MCF 10A (cell line): ENCODE measurements around the gene SLC44A4. TPM values are rescaled to one million over a fixed set of nuclear protein-coding genes. Genes with fewer than 3 reads are reported as not detected.
A peak's percentile ranks its signal among the peaks of the same experiment; 100 is the strongest.

Experiments used
- BruUV-seq: library from RNA; stranded (reverse); fragments of 400-500 nt; replicated peaks from 2 replicates; lab custom pipeline; 2021; lab: Mats Ljungman, UMichigan
- CTCF ChIA-PET: fragments of 300-600 bp; sonication (Branson Sonifier 250); formaldehyde crosslinking; extraction: SDS; loops from one replicate; lab custom pipeline; 2021; ENCODE audit warnings: antibody characterized with exemption, inconsistent platforms; lab: Yijun Ruan, JAX
- POLR2A ChIA-PET: fragments of 300-600, 350-650 bp; sonication (Branson Sonifier 250); formaldehyde crosslinking; extraction: SDS; loops from one replicate; lab custom pipeline; 2020; ENCODE audit warnings: antibody characterized with exemption, inconsistent platforms; lab: Yijun Ruan, JAX
- DNase-seq: peaks from one replicate; pipeline ENCODE4 v3.0.0-alpha.2; 2018; ENCODE audit not compliant: unreplicated experiment
- H3K27ac Mint-ChIP-seq: one replicate; pipeline ENCODE4 v1.8.0; 2022; ENCODE audit warnings: mild to moderate bottlenecking, low read depth, mixed read lengths; ENCODE audit not compliant: unreplicated experiment
- H3K27me3 Mint-ChIP-seq: one replicate; pipeline ENCODE4 v1.8.0; 2022; ENCODE audit warnings: mixed read lengths; ENCODE audit not compliant: insufficient read depth, unreplicated experiment
- H3K36me3 Mint-ChIP-seq: one replicate; pipeline ENCODE4 v1.8.0; 2022; ENCODE audit warnings: mild to moderate bottlenecking, moderate library complexity, mixed read lengths; ENCODE audit not compliant: insufficient read depth, unreplicated experiment
- H3K4me1 Mint-ChIP-seq: one replicate; pipeline ENCODE4 v1.8.0; 2022; ENCODE audit warnings: mixed read lengths; ENCODE audit not compliant: insufficient read depth, unreplicated experiment
- H3K4me3 Mint-ChIP-seq: one replicate; pipeline ENCODE4 v1.8.0; 2022; ENCODE audit warnings: mild to moderate bottlenecking, moderate library complexity, mixed read lengths; ENCODE audit not compliant: unreplicated experiment
- H3K9me3 Mint-ChIP-seq: one replicate; pipeline ENCODE4 v1.8.0; 2022; ENCODE audit warnings: mixed read lengths; ENCODE audit not compliant: unreplicated experiment
- intact Hi-C: fragments of 100-400 bp; cut with micrococcal nuclease; formaldehyde crosslinking; loops from 2 replicates; pipeline ENCODE4 v1.14.1; 2022
- total RNA-seq: library from RNA; stranded (reverse); gene quantifications from 2 replicates; pipeline ENCODE4 v1.2.3, GENCODE V29; 2022
- TF ChIP-seq, protein P1 (sequence below): fragments of 200-600 bp; IDR thresholded peaks from one replicate; pipeline ENCODE4 v1.8.0; 2022; ENCODE audit warnings: antibody characterized with exemption, mild to moderate bottlenecking; ENCODE audit not compliant: unreplicated experiment

The SLC44A4 gene
- total RNA-seq, 1 experiment from 2014 or later, result not detected

DNA sequence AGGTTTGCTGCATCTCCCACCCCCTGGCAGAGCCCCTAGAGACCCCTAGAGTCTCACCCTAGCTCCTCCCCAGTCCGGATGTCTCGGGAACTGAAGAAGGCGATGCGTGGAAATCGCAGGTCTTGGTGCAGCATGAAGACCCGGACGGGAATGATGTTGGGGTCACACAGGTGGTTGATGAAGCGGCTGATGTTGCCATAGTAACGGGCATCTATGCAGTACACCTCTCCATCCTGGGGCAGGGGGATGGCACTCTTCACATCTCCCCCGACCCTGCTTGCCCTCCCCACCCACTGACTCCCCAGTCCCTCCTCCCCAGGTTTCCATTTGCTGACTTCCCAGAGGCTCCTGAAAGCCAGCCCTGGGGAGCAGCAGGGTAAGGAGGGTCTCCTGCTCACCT lies 1.8 kb upstream of the SLC44A4 start:
- ChIA-PET CTCF (interaction anchor here (0.6 to 1.0 kb wide), 2 partner anchors 9 to 14 kb away, joined by 6 read pairs; no protein-coding TSS in a partner anchor), POLR2A (interaction anchor here (1.0 to 1.3 kb wide), 3 partner anchors 9 to 21 kb away, joined by 3 to 5 read pairs (median 3); partner anchors contain the start of genes NEU1 and ZBTB12)
- no peaks in the 10 kb centered on the region for H3K4me1 Mint-ChIP-seq
- intact Hi-C loops, result no loop called here
- no peaks in the 10 kb centered on the region for H3K27me3 Mint-ChIP-seq
- no peaks in the 10 kb centered on the region for H3K9me3 Mint-ChIP-seq
- no peak for DNase-seq
- no peak overlapping the region for H3K27ac Mint-ChIP-seq
- H3K4me3 Mint-ChIP-seq, result no peak overlapping the region
- peaks cover 54% of the 10 kb centered on the region for H3K36me3 Mint-ChIP-seq
- TF ChIP-seq, protein P1, sequence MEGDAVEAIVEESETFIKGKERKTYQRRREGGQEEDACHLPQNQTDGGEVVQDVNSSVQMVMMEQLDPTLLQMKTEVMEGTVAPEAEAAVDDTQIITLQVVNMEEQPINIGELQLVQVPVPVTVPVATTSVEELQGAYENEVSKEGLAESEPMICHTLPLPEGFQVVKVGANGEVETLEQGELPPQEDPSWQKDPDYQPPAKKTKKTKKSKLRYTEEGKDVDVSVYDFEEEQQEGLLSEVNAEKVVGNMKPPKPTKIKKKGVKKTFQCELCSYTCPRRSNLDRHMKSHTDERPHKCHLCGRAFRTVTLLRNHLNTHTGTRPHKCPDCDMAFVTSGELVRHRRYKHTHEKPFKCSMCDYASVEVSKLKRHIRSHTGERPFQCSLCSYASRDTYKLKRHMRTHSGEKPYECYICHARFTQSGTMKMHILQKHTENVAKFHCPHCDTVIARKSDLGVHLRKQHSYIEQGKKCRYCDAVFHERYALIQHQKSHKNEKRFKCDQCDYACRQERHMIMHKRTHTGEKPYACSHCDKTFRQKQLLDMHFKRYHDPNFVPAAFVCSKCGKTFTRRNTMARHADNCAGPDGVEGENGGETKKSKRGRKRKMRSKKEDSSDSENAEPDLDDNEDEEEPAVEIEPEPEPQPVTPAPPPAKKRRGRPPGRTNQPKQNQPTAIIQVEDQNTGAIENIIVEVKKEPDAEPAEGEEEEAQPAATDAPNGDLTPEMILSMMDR, result no peak
- BruUV-seq, result no TSS peak

DNA sequence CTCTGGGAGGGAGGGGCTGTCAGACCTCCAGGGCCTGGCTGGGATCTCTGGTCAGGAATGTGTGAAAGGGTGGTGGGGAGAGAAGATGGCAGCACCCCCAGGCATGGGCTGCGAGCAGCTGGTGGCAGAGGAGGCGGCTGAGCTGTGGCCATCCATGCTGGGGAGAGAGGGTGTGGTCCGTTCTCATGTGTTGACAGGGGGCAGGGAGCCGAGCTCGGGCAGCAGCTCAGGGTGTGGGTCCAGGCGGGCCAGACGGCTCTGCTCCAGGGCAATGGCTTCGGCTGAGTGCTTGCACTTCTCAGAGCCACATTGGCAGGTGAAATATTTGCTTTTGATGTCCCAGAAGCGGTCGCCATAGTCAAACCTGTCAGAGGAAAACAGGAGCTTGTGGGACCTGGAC lies 1.1 kb upstream of the SLC44A4 start:
- intact Hi-C loops, result no loop called here
- Mint-ChIP-seq H3K4me3 (no peak overlapping the region), H3K4me1 (no peaks in the 10 kb centered on the region), H3K36me3 (peaks cover 47% of the 10 kb centered on the region), H3K27ac (no peak overlapping the region), H3K9me3 (no peaks in the 10 kb centered on the region), H3K27me3 (no peaks in the 10 kb centered on the region)
- TSS peak; percentile 62 for BruUV-seq
- no peak for DNase-seq
- POLR2A ChIA-PET, result interaction anchor here (1.0 kb wide), 1 partner anchor 17 kb away, joined by 3 read pairs; the partner anchor contains the start of gene NEU1
- CTCF ChIA-PET, result interaction anchor here (0.6 to 1.0 kb wide), 3 partner anchors 10 to 17 kb away, joined by 3 to 6 read pairs (median 6); partner anchors contain the start of gene EHMT2
- TF ChIP-seq, protein P1, result no peak

DNA sequence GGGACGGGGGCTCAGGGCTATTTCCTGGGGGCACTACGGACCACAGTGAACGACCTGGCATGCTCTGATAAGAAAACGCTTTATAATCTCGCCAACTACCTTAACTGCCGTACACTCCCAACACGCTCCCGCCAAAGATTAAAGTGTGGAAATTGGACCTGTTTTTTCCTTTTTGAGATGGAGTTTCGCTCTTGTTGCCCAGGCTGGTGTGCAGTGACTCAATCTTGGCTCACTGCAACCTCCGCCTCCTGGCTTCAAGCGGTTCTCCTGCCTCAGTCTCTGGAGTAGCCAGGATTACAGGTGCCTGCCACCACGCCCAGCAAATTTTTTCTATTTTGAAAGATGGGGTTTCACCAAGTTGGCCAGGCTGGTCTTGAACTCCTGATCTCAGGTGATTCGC lies 346 bp upstream of the SLC44A4 start:
- intact Hi-C loops, result no loop called here
- H3K27ac Mint-ChIP-seq, result no peak overlapping the region
- H3K9me3 Mint-ChIP-seq, result no peaks in the 10 kb centered on the region
- H3K4me1 Mint-ChIP-seq, result no peaks in the 10 kb centered on the region
- no TSS peak for BruUV-seq
- H3K27me3 Mint-ChIP-seq, result no peaks in the 10 kb centered on the region
- ChIA-PET CTCF (no interaction called here), POLR2A (no interaction called here)
- no peak for DNase-seq
- TF ChIP-seq, protein P1, result no peak
- no peak overlapping the region for H3K4me3 Mint-ChIP-seq
- H3K36me3 Mint-ChIP-seq, result peaks cover 41% of the 10 kb centered on the region

DNA sequence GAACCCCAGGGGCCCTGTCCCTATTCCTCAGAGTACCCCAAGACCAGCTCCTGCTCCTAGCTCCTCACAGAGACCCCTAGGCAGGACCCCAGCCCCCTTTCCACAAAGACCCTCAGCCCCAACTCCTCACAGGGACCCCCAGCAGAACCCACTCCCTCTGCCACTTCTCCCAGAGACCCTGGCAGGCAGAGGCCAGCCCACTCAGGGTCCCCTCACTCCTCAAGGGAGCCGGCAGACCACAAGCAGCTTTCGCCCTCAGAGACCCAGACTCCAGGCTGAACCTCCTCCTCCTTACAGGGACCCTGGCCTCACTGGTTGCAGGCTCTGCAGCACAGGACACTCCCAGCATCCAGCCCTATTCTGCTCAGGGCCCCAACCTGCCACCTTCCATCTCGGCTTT lies 575 bp downstream of the SLC44A4 start:
- CTCF ChIA-PET, result no interaction called here
- Mint-ChIP-seq H3K4me1 (no peaks in the 10 kb centered on the region), H3K4me3 (no peak overlapping the region), H3K27ac (no peak overlapping the region), H3K36me3 (peaks cover 39% of the 10 kb centered on the region), H3K9me3 (no peaks in the 10 kb centered on the region), H3K27me3 (no peaks in the 10 kb centered on the region)
- TF ChIP-seq, protein P1, result no peak
- no TSS peak for BruUV-seq
- DNase-seq, result no peak
- intact Hi-C loops, result no loop called here
- POLR2A ChIA-PET, result no interaction called here
